Esophagus muscularis mucosa (tissue), 4 donors: ENCODE measurements around the gene SAMD4A. TPM values are rescaled to one million over a fixed set of nuclear protein-coding genes. Genes with fewer than 3 reads are reported as not detected.

Experiments used
- DNase-seq: peaks from one replicate; pipeline ENCODE4 v3.0.0-alpha.2; 2017; ENCODE audit errors: extremely low spot score
- H3K27ac ChIP-seq, 4 donors: fragments of 200-600 bp; sonication (generic); replicated peaks in 1 of 4; 1 replicate in 3 of 4; 2 replicates in 1 of 4; pipeline ENCODE4 v1.5.1; 2016 to 2019; ENCODE audit warnings: mild to moderate bottlenecking in 1 of 4
- H3K27me3 ChIP-seq, 4 donors: fragments of 200-600 bp; sonication (generic); one replicate each; pipeline versions ENCODE4 v1.5.1 to v1.6.0; 2016 to 2019
- H3K36me3 ChIP-seq, 4 donors: fragments of 200-600 bp; sonication (generic); one replicate each; pipeline ENCODE4 v1.5.1; 2016 to 2019
- H3K4me1 ChIP-seq, 4 donors: fragments of 200-600 bp; sonication (generic); one replicate each; pipeline ENCODE4 v1.5.1; 2016 to 2019
- H3K4me3 ChIP-seq, 4 donors: fragments of 200-600 bp; sonication (generic); 1 replicate in 2 of 4; 2 replicates in 2 of 4; pipeline ENCODE4 v1.5.1; 2016 to 2019; ENCODE audit warnings: mild to moderate bottlenecking in 4 of 4, moderate library complexity in 1 of 4
- H3K9me3 ChIP-seq, 4 donors: fragments of 200-600 bp; sonication (generic); 1 replicate in 3 of 4; 2 replicates in 1 of 4; pipeline ENCODE4 v1.5.1; 2016 to 2019
- CTCF ChIP-seq, 3 experiments: fragments of 200-600 bp in 2 of 3; fragments of 450-650 bp in 1 of 3; sonication (generic) in 2 of 3; IDR thresholded peaks; one replicate each; pipeline ENCODE4 v1.5.1; 2017 to 2019; ENCODE audit warnings: antibody characterized with exemption in 3 of 3, mild to moderate bottlenecking in 2 of 3, moderate library complexity in 1 of 3
- EP300 ChIP-seq: sonication (generic); formaldehyde crosslinking; IDR thresholded peaks from one replicate; pipeline ENCODE4 v1.6.1; 2017; ENCODE audit warnings: antibody characterized with exemption
- POLR2A ChIP-seq: fragments of 450-650 bp; IDR thresholded peaks from one replicate; pipeline ENCODE4 v1.6.1; 2017; ENCODE audit warnings: antibody characterized with exemption, moderate library complexity, mild to moderate bottlenecking, low read depth
- POLR2AphosphoS5 ChIP-seq, 2 donors: sonication (generic); formaldehyde crosslinking; IDR thresholded peaks; one replicate each; pipeline ENCODE4 v1.6.1; 2017; ENCODE audit warnings: antibody characterized with exemption in 2 of 2
- WGBS: methylation state at CpG from one replicate; pipeline ENCODE4 v1.1.5; 2018; 5-methylcytosine and 5-hydroxymethylcytosine counted together
- intact Hi-C: fragments of 100-400 bp; cut with DNase I; formaldehyde crosslinking; loops from one replicate; pipeline ENCODE4 v1.15.1; 2023
- total RNA-seq, 4 donors: library from RNA; depleted of rRNA; stranded (reverse); fragments of >200 nt; gene quantifications; one replicate each; pipeline versions ENCODE4 v1.1.0 to v1.2.1, GENCODE V29; 2016

Gene SAMD4A
- total RNA-seq, 4 donors from 2014 or later = 76.8 to 123 (median 97.0) TPM

- H3K27ac ChIP-seq = no peak overlapping the region
Measured at GRCh38 chr14:54600717-54601109, 33.8 kb downstream of the SAMD4A start.

GRCh38 chr14:54603362-54603761, 36.4 kb downstream of the SAMD4A start:
- no peak overlapping the region for H3K4me3 ChIP-seq
- intact Hi-C loops = no loop called here
- TF ChIP-seq POLR2AphosphoS5 (IDR thresholded peaks at IDR 0.05) = no peak
- TF ChIP-seq POLR2A = no peak
- TF ChIP-seq EP300 = no peak
- no peak for TF ChIP-seq CTCF (IDR thresholded peaks at IDR 0.05)

More at GRCh38 chr14:54600717-54601109, 33.8 kb downstream of the SAMD4A start:
- peaks cover 26 to 47% (median 31%) of the 10 kb centered on the region in 4 donors for H3K4me1 ChIP-seq
- intact Hi-C loops = no loop called here
- TF ChIP-seq POLR2AphosphoS5 (IDR thresholded peaks at IDR 0.05) (no peak), EP300 (no peak), POLR2A (no peak), CTCF (IDR thresholded peaks at IDR 0.05) (no peak)
- no peak for DNase-seq
- no peaks in the 10 kb centered on the region for H3K36me3 ChIP-seq
- H3K27me3 ChIP-seq = no peaks in the 10 kb centered on the region
- 95% methylated on average over 3 of the region's 3 CpGs for WGBS
- H3K9me3 ChIP-seq = no peaks in the 10 kb centered on the region
- no peak overlapping the region for H3K4me3 ChIP-seq

GRCh38 chr14:54606178-54606577, 39.2 kb downstream of the SAMD4A start:
- WGBS = 34% methylated on average over 6 of the region's 10 CpGs
- H3K36me3 ChIP-seq = no peaks in the 10 kb centered on the region
- H3K27me3 ChIP-seq = no peaks in the 10 kb centered on the region
- H3K4me1 ChIP-seq = peaks cover 39 to 48% (median 46%) of the 10 kb centered on the region in 4 donors
- no peaks in the 10 kb centered on the region for H3K9me3 ChIP-seq
- TF ChIP-seq EP300 = no peak
- TF ChIP-seq CTCF (IDR thresholded peaks at IDR 0.05) = peak in 1 of 3 experiments; percentile 22
- no peak for DNase-seq
- H3K4me3 ChIP-seq = no peak overlapping the region
- H3K27ac ChIP-seq = peak overlapping the region; percentile 57 to 74 (median 60)
- intact Hi-C loops = no loop called here

More at GRCh38 chr14:54603362-54603761, 36.4 kb downstream of the SAMD4A start:
- no peaks in the 10 kb centered on the region for H3K9me3 ChIP-seq
- H3K27ac ChIP-seq = no peak overlapping the region
- H3K36me3 ChIP-seq = no peaks in the 10 kb centered on the region
- whole genome bisulfite sequencing = 68% methylated on average over 1 of the region's 1 CpG
- no peak for DNase-seq
- no peaks in the 10 kb centered on the region for H3K27me3 ChIP-seq
- H3K4me1 ChIP-seq = peaks cover 43 to 51% (median 44%) of the 10 kb centered on the region in 4 donors

GRCh38 chr14:54606631-54607133, 39.8 kb downstream of the SAMD4A start:
- Histone ChIP-seq H3K36me3 (no peaks in the 10 kb centered on the region), H3K9me3 (no peaks in the 10 kb centered on the region), H3K27ac (peak overlapping the region; percentile 57 to 74 (median 60)), H3K4me1 (peaks cover 39 to 53% (median 51%) of the 10 kb centered on the region in 4 donors), H3K4me3 (no peak overlapping the region), H3K27me3 (no peaks in the 10 kb centered on the region)
- no peak for TF ChIP-seq POLR2A
- intact Hi-C loops = no loop called here
- DNase-seq = no peak
- 59% methylated on average over 3 of the region's 3 CpGs for WGBS

- intact Hi-C loops = no loop called here
- TF ChIP-seq CTCF (IDR thresholded peaks at IDR 0.05) (no peak), POLR2A (no peak), EP300 (no peak), POLR2AphosphoS5 (IDR thresholded peaks at IDR 0.05) (no peak)
- peak overlapping the region; percentile 38 to 71 (median 62) for H3K27ac ChIP-seq
- no peaks in the 10 kb centered on the region for H3K27me3 ChIP-seq
- DNase-seq = no peak
- H3K36me3 ChIP-seq = no peaks in the 10 kb centered on the region
- H3K9me3 ChIP-seq = no peaks in the 10 kb centered on the region
- WGBS = 70% methylated on average over 5 of the region's 5 CpGs
- H3K4me1 ChIP-seq = peaks cover 33 to 49% (median 47%) of the 10 kb centered on the region in 4 donors
- peak overlapping the region in 1 of 4 donors; percentile 17 for H3K4me3 ChIP-seq
Measured at GRCh38 chr14:54609576-54609975, 42.6 kb downstream of the SAMD4A start.
